GM12892 (cell line): Measurements from ENCODE around the gene PCDHB5.

Experiments
- POLR2A ChIP-seq: IDR thresholded peaks from 2 replicates; pipeline ENCODE4 v1.6.1; 2011; ENCODE audit warnings: low read depth, low read length, control low read depth
- POLR2AphosphoS5 ChIP-seq: IDR thresholded peaks from 2 replicates; pipeline ENCODE4 v1.6.1; 2011; ENCODE audit warnings: low read depth, low read length, control low read depth

- TF ChIP-seq POLR2A (no peak), POLR2AphosphoS5 (no peak)
Measured at GRCh38 chr5:141095263-141095641, 39.8 kb upstream of the PCDHB5 start.
